Panc1 (cell line): ENCODE results near the gene NCKAP5. TPM values are rescaled to one million over a fixed set of nuclear protein-coding genes. Genes with fewer than 3 reads are reported as not detected.

ENCODE experiments used
- ATAC-seq: fragments of 200-7000 bp; cut with Tn5 transposase; 2 replicates; pipeline ENCODE4 v1.9.1; 2020; ENCODE audit warnings: mild to moderate bottlenecking, moderate library complexity
- BruUV-seq: library from RNA; stranded (reverse); fragments of 400-500 nt; replicated peaks from 2 replicates; lab custom pipeline; 2021; lab: Mats Ljungman, UMichigan
- CTCF ChIA-PET: fragments of 300-600 bp; sonication (Branson Sonifier 250); formaldehyde crosslinking; loops from one replicate; lab custom pipeline; 2022; ENCODE audit warnings: antibody characterized with exemption; lab: Charles Lee
- POLR2A ChIA-PET: fragments of 300-600 bp; sonication (Branson Sonifier 250); formaldehyde crosslinking; loops from one replicate; lab custom pipeline; 2022; ENCODE audit warnings: antibody characterized with exemption; lab: Charles Lee
- DNase-seq: peaks from one replicate; pipeline ENCODE4 v3.0.0-alpha.2; 2010; ENCODE audit warnings: low read depth, low spot score
- H3K27ac ChIP-seq: 2 replicates; pipeline ENCODE4 v1.5.1; 2011; ENCODE audit warnings: mild to moderate bottlenecking, low read length, inconsistent platforms
- H3K27me3 ChIP-seq: fragments of 200-500 bp; sonication (Bioruptor generic); 2 replicates; pipeline ENCODE4 v1.6.0; 2014; ENCODE audit warnings: low read length, inconsistent platforms; ENCODE audit not compliant: control insufficient read depth, insufficient read depth
- H3K36me3 ChIP-seq: fragments of 200-500 bp; sonication (Bioruptor generic); 2 replicates; pipeline ENCODE4 v1.5.1; 2014; ENCODE audit warnings: inconsistent platforms, mild to moderate bottlenecking, low read length, moderate library complexity; ENCODE audit not compliant: control insufficient read depth, insufficient read depth
- H3K4me1 ChIP-seq: 2 replicates; pipeline ENCODE4 v1.5.1; 2011; ENCODE audit warnings: inconsistent platforms, mild to moderate bottlenecking, low read length, moderate library complexity; ENCODE audit not compliant: control insufficient read depth, insufficient read depth
- H3K4me3 ChIP-seq, 2 experiments: 2 replicates each; pipeline ENCODE4 v1.5.1; 2011 to 2012; ENCODE audit warnings: low read depth in 2 of 2, low read length in 2 of 2, mild to moderate bottlenecking in 2 of 2, inconsistent platforms in 1 of 2, moderate library complexity in 1 of 2
- H3K9me3 ChIP-seq: fragments of 200-500 bp; sonication (Bioruptor generic); 2 replicates; pipeline ENCODE4 v1.5.1; 2014; ENCODE audit warnings: low read depth, mild to moderate bottlenecking, inconsistent platforms, low read length, moderate library complexity; ENCODE audit not compliant: control insufficient read depth, insufficient read depth
- CTCF ChIP-seq: fragments of 450-650 bp; IDR thresholded peaks from 2 replicates; pipeline ENCODE4 v1.5.1; 2017; ENCODE audit warnings: mild to moderate bottlenecking
- POLR2AphosphoS5 ChIP-seq: IDR thresholded peaks from 2 replicates; pipeline ENCODE4 v1.6.1; 2012; ENCODE audit warnings: mild to moderate bottlenecking, low read depth, low read length, moderate library complexity
- SIN3A ChIP-seq: IDR thresholded peaks from 2 replicates; pipeline ENCODE4 v1.6.1; 2012; ENCODE audit warnings: low read depth, mild to moderate bottlenecking, low read length, moderate library complexity, borderline replicate concordance; ENCODE audit not compliant: insufficient read depth
- TCF7L2 ChIP-seq: IDR thresholded peaks from 2 replicates; pipeline ENCODE4 v1.6.1; 2011; ENCODE audit warnings: mild to moderate bottlenecking, low read depth, low read length, inconsistent platforms
- in situ Hi-C: cut with HindIII; loops from 2 replicates; pipeline ENCODE4 v1.10.0; 2016; ENCODE audit warnings: low sequenced_read_pairs, low pct_unique_long_range_greater_than_20kb
- intact Hi-C: fragments of 100-400 bp; cut with micrococcal nuclease; formaldehyde crosslinking; loops from one replicate; pipeline ENCODE4 v1.10.0; 2022; ENCODE audit not compliant: unreplicated experiment
- total RNA-seq: library from RNA; stranded (reverse); gene quantifications from one replicate; pipeline ENCODE4 v1.2.1, GENCODE V29; 2021; ENCODE audit not compliant: unreplicated experiment
- TF ChIP-seq, protein P1 (sequence below), 2 experiments: IDR thresholded peaks; 2 replicates each; pipeline ENCODE4 v1.6.1; 2011 to 2012; ENCODE audit warnings: low read depth in 2 of 2, control low read depth in 1 of 2, low read length in 1 of 2, mild to moderate bottlenecking in 1 of 2, moderate library complexity in 1 of 2; ENCODE audit not compliant: insufficient read depth in 1 of 2

NCKAP5 gene
- total RNA-seq, 1 experiment from 2014 or later = 0.10 TPM

DNA sequence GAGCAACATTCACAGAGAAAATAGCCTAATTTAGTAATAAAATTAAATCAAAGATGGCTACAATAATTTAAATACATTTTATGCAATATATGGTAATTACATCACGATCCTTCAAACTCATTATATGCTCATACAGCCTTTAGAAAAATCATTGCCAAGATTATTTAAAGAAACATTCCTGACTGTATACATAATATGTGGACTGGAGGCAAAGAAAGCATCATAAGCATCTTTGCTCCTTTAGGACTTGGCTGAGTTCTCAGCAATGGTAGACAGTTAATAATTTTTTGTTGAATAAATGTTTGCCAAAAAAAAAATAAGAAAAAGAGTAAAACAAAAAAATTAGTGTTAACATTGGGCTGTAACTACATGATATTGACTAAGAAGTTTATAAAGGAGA is 26.9 kb downstream of the NCKAP5 start:
- Histone ChIP-seq H3K27me3 (no peaks in the 10 kb centered on the region), H3K9me3 (no peaks in the 10 kb centered on the region), H3K4me1 (no peaks in the 10 kb centered on the region), H3K36me3 (no peaks in the 10 kb centered on the region), H3K4me3 (no peak overlapping the region), H3K27ac (no peak overlapping the region)
- no peak for DNase-seq
- CTCF ChIA-PET = no interaction called here
- BruUV-seq = no TSS peak
- POLR2A ChIA-PET = no interaction called here
- in situ Hi-C loops = no loop called here
- no peak for TF ChIP-seq CTCF
- no peak for TF ChIP-seq POLR2AphosphoS5
- no peak for TF ChIP-seq TCF7L2
- no peak for TF ChIP-seq SIN3A
- intact Hi-C loops = no loop called here
- no peak for ATAC-seq

- H3K27ac ChIP-seq = no peak overlapping the region
- CTCF ChIA-PET = no interaction called here
- no TSS peak for BruUV-seq
- H3K27me3 ChIP-seq = no peaks in the 10 kb centered on the region
- POLR2A ChIA-PET = no interaction called here
- no peak overlapping the region for H3K4me3 ChIP-seq
- H3K4me1 ChIP-seq = no peaks in the 10 kb centered on the region
- DNase-seq (no peak), ATAC-seq (no peak)
- intact Hi-C loops (no loop called here), in situ Hi-C loops (no loop called here)
- no peaks in the 10 kb centered on the region for H3K9me3 ChIP-seq
- no peak for TF ChIP-seq SIN3A
- TF ChIP-seq, protein P1, sequence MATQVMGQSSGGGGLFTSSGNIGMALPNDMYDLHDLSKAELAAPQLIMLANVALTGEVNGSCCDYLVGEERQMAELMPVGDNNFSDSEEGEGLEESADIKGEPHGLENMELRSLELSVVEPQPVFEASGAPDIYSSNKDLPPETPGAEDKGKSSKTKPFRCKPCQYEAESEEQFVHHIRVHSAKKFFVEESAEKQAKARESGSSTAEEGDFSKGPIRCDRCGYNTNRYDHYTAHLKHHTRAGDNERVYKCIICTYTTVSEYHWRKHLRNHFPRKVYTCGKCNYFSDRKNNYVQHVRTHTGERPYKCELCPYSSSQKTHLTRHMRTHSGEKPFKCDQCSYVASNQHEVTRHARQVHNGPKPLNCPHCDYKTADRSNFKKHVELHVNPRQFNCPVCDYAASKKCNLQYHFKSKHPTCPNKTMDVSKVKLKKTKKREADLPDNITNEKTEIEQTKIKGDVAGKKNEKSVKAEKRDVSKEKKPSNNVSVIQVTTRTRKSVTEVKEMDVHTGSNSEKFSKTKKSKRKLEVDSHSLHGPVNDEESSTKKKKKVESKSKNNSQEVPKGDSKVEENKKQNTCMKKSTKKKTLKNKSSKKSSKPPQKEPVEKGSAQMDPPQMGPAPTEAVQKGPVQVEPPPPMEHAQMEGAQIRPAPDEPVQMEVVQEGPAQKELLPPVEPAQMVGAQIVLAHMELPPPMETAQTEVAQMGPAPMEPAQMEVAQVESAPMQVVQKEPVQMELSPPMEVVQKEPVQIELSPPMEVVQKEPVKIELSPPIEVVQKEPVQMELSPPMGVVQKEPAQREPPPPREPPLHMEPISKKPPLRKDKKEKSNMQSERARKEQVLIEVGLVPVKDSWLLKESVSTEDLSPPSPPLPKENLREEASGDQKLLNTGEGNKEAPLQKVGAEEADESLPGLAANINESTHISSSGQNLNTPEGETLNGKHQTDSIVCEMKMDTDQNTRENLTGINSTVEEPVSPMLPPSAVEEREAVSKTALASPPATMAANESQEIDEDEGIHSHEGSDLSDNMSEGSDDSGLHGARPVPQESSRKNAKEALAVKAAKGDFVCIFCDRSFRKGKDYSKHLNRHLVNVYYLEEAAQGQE (IDR thresholded peaks at IDR 0.05; ENCODE audit: insufficient read depth in 1 of 2, low read depth in 2 of 2, low read length in 1 of 2) = no peak
- no peak for TF ChIP-seq CTCF
- TF ChIP-seq TCF7L2 = no peak
- H3K36me3 ChIP-seq = no peaks in the 10 kb centered on the region
Measured at GRCh38 chr2:133532919-133533318, 35.3 kb downstream of the NCKAP5 start.
